Measurements from ENCODE around the gene SF3A1. TPM values are rescaled to one million over a fixed set of nuclear protein-coding genes. Genes with fewer than 3 reads are reported as not detected.

The SF3A1 gene
- total and polyA plus RNA-seq, 11 donors: 11.4 to 142 (median 77.4) TPM

- DNase-seq (no peak), ATAC-seq (no peak)
- H3K27ac ChIP-seq: no peak overlapping the region
- 93 to 98% (median 95%) methylated on average over 4 to 11 of the region's 11 CpGs for WGBS, 4 donors
- H3K27me3 ChIP-seq: no peaks in the 10 kb centered on the region
- intact Hi-C loops (cut with DNase I): loop anchor here in 2 of 10 donors (5.0 kb wide), 2 partner anchors 32 to 47 kb away; partner anchors contain the start of gene TBC1D10A (in 1 of the 2)
- H3K4me1 ChIP-seq: peaks cover 12 to 47% (median 31%) of the 10 kb centered on the region in 12 donors
- no peak for TF ChIP-seq POLR2A (IDR thresholded peaks at IDR 0.05)
- no peak for TF ChIP-seq CTCF (IDR thresholded peaks at IDR 0.05)
- H3K9me3 ChIP-seq: no peaks in the 10 kb centered on the region
- no peak overlapping the region for H3K4me3 ChIP-seq
- H3K36me3 ChIP-seq: peaks cover 0 to 86% (median 64%) of the 10 kb centered on the region in 9 donors
Measured at GRCh38 chr22:30294830-30295229, 61.9 kb downstream of the SF3A1 start.

DNA sequence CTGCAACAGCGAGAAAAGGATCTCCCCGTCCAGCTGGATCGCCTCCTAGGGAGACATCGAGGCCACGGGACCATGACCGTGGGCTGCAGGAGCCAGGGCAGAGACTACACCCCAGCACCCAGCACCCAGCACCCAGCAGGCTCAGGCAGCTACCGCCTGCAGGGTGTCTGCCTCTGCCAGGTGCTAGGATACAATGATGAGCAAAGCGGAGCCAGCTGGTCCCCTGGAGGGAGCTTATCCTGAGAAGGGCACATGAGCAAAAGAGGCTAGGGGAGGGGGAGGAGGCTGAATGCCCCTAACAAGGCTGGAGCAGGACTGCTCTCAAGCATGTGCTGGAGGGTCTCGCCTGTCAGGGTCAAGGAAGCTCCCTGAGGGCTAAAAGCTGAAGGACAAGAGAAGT is 62.6 kb downstream of the SF3A1 start:
- no peaks in the 10 kb centered on the region for H3K27me3 ChIP-seq
- H3K4me1 ChIP-seq: peaks cover 12 to 44% (median 32%) of the 10 kb centered on the region in 12 donors
- 92 to 98% (median 97%) methylated on average over 7 to 9 of the region's 9 CpGs for WGBS, 4 donors
- ATAC-seq: no peak
- no peak for DNase-seq
- no peak overlapping the region for H3K27ac ChIP-seq
- TF ChIP-seq CTCF (IDR thresholded peaks at IDR 0.05): no peak
- no peak for TF ChIP-seq POLR2A (IDR thresholded peaks at IDR 0.05)
- peaks cover 0 to 78% (median 57%) of the 10 kb centered on the region in 9 donors for H3K36me3 ChIP-seq
- H3K4me3 ChIP-seq: no peak overlapping the region
- intact Hi-C loops (cut with DNase I): loop anchor here in 2 of 10 donors (5.0 kb wide), 2 partner anchors 33 to 48 kb away; partner anchors contain the start of gene TBC1D10A (in 1 of the 2)
- H3K9me3 ChIP-seq: no peaks in the 10 kb centered on the region

- DNase-seq (no peak), ATAC-seq (no peak)
- intact Hi-C loops (cut with DNase I): loop anchor here in 2 of 10 donors (5.0 kb wide), 2 partner anchors 34 to 49 kb away; partner anchors contain the start of gene TBC1D10A (in 1 of the 2)
- peaks cover 12 to 46% (median 34%) of the 10 kb centered on the region in 12 donors for H3K4me1 ChIP-seq
- no peak for TF ChIP-seq CTCF (IDR thresholded peaks at IDR 0.05)
- TF ChIP-seq POLR2A (IDR thresholded peaks at IDR 0.05): no peak
- no peaks in the 10 kb centered on the region for H3K27me3 ChIP-seq
- H3K9me3 ChIP-seq: no peaks in the 10 kb centered on the region
- peaks cover 0 to 68% (median 54%) of the 10 kb centered on the region in 9 donors for H3K36me3 ChIP-seq
- peak overlapping the region in 2 of 12 donors; percentile 95 to 97 for H3K27ac ChIP-seq
- WGBS, 4 donors: 92 to 97% (median 93%) methylated on average over 7 of the region's 7 CpGs
- H3K4me3 ChIP-seq: no peak overlapping the region
Measured at GRCh38 chr22:30293026-30293425, 63.7 kb downstream of the SF3A1 start.

DNA sequence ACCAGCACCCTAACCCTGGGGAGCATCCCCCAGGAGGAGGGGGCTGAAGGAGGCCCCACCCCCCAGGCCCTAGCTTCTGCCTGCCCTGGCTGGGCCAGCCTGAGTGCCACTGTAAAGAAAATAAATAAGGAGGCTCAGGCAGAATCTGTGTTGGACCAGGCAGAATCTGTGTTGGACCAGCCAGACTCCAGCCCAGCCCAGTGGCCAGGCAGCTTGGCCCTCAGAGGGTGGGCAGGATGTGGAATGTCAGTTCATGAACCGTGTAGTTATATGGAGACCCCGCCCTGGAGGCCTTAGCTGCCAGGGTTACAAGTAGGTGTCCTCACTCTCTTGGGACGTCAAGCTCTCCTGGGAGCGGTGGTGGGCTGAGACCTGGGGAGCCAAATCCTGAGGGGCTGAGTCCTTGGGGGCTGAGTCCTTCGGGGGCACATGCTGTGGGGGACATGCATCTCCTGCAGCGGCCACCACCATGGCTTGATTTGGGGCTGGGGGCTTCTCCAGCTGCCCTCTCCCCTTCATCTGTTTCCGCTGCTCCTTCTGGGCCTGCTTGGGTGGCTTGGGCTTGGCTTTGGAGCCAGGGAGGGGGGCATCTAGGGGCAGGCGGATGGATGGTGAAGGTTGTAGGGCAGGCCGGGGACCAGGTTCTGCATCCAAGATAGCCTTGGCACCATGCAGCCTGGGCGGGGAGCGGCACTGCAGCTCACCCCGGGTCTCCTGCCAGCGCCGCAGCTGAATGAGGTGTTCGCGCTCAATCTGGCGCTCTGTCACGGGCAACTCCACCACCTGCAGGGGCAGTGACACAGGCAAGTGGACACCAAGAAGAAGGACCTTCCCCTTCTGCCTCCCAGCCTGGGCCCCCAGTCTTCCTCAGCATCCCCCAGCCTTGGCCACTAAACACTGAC is 64.4 kb downstream of the SF3A1 start:
- peak overlapping the region; percentile 84 to 98 (median 95) for H3K27ac ChIP-seq
- H3K36me3 ChIP-seq: peaks cover 0 to 61% (median 47%) of the 10 kb centered on the region in 9 donors
- peaks cover 12 to 44% (median 37%) of the 10 kb centered on the region in 12 donors for H3K4me1 ChIP-seq
- no peaks in the 10 kb centered on the region for H3K27me3 ChIP-seq
- no peak for ATAC-seq
- DNase-seq: peak in 1 of 5 donors; percentile 15
- H3K9me3 ChIP-seq: no peaks in the 10 kb centered on the region
- TF ChIP-seq POLR2A (IDR thresholded peaks at IDR 0.05) (no peak), CTCF (IDR thresholded peaks at IDR 0.05) (no peak)
- no peak overlapping the region for H3K4me3 ChIP-seq
- intact Hi-C loops (cut with DNase I): loop anchor here in 2 of 10 donors (5.0 kb wide), 2 partner anchors 35 to 50 kb away; partner anchors contain the start of gene TBC1D10A (in 1 of the 2)
- WGBS, 4 donors: 83 to 93% (median 91%) methylated on average over 12 to 18 of the region's 18 CpGs

Measured in heart left ventricle (tissue), 16 donors.